BE2C (cell line): ENCODE measurements around the gene LIPA.

Experiments used
- DNase-seq: peaks from one replicate; pipeline ENCODE4 v3.0.0-alpha.2; 2020
- H3K27me3 ChIP-seq: fragments of 250-450 bp; sonication (Bioruptor Pico); 2 replicates; pipeline ENCODE4 v1.5.1; 2020; ENCODE audit warnings: mild to moderate bottlenecking
- H3K36me3 ChIP-seq: fragments of 250-450 bp; sonication (Bioruptor Pico); 2 replicates; pipeline ENCODE4 v1.5.1; 2020; ENCODE audit warnings: mild to moderate bottlenecking
- H3K4me1 ChIP-seq: fragments of 250-450 bp; sonication (Bioruptor Pico); 2 replicates; pipeline ENCODE4 v1.5.1; 2020
- H3K4me3 ChIP-seq: 2 replicates; pipeline ENCODE4 v1.5.1; 2011; ENCODE audit warnings: low read depth, low read length
- H3K9me3 ChIP-seq: fragments of 250-450 bp; sonication (Bioruptor Pico); 2 replicates; pipeline ENCODE4 v1.5.1; 2020
- TF ChIP-seq, protein P1 (sequence below): IDR thresholded peaks from 2 replicates; pipeline ENCODE4 v1.5.1; 2012; ENCODE audit warnings: mild to moderate bottlenecking, low read depth, low read length

LIPA gene

DNA sequence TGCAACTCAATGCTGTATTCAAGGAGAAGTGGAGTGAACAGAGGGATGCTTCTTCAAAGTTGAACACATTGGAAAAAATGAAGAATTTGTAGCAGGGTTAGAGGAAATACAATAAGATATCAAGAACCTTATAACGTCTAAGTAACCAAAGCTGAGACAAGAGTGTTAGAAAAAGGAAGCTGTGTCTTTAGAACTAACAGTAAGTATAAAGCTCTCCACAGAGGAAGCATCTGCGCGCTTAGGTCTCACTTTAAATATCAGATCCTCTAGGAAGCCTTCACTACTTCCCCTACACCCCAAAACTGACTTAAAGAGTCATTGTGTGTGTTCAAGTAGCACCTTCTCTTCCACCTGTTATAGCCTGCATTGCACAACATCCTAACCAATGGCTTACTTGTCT, 87.5 kb downstream of the LIPA start:
- TF ChIP-seq, protein P1, sequence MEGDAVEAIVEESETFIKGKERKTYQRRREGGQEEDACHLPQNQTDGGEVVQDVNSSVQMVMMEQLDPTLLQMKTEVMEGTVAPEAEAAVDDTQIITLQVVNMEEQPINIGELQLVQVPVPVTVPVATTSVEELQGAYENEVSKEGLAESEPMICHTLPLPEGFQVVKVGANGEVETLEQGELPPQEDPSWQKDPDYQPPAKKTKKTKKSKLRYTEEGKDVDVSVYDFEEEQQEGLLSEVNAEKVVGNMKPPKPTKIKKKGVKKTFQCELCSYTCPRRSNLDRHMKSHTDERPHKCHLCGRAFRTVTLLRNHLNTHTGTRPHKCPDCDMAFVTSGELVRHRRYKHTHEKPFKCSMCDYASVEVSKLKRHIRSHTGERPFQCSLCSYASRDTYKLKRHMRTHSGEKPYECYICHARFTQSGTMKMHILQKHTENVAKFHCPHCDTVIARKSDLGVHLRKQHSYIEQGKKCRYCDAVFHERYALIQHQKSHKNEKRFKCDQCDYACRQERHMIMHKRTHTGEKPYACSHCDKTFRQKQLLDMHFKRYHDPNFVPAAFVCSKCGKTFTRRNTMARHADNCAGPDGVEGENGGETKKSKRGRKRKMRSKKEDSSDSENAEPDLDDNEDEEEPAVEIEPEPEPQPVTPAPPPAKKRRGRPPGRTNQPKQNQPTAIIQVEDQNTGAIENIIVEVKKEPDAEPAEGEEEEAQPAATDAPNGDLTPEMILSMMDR, result no peak
- no peaks in the 10 kb centered on the region for H3K27me3 ChIP-seq
- no peaks in the 10 kb centered on the region for H3K4me1 ChIP-seq
- no peaks in the 10 kb centered on the region for H3K36me3 ChIP-seq
- H3K9me3 ChIP-seq, result no peaks in the 10 kb centered on the region
- H3K4me3 ChIP-seq, result no peak overlapping the region
- no peak for DNase-seq
